Measurements from ENCODE around the gene CACHD1.

DNA sequence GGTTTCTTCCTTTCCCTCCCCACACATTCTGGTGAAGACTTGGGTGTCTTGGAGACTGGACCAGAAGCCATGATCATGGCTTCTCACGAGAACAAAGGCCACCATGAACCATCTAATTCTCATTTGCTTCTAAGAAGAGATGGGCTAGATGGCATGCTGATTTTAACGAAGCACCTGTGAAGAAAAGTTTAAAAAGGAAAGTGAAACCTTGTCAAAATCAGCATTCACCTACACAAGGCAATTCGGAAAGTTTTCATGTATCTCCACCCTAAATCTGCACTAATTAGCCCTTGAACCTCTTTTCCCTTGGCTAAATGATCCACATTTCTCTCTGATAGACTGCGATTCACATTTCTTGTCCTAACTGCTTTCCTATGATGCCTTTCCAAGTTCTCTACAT lies 160.7 kb downstream of the CACHD1 start:
- TF ChIP-seq POLR2A (IDR thresholded peaks at IDR 0.05): no peak
- TF ChIP-seq EP300 (IDR thresholded peaks at IDR 0.05): no peak
- TF ChIP-seq, protein P1, sequence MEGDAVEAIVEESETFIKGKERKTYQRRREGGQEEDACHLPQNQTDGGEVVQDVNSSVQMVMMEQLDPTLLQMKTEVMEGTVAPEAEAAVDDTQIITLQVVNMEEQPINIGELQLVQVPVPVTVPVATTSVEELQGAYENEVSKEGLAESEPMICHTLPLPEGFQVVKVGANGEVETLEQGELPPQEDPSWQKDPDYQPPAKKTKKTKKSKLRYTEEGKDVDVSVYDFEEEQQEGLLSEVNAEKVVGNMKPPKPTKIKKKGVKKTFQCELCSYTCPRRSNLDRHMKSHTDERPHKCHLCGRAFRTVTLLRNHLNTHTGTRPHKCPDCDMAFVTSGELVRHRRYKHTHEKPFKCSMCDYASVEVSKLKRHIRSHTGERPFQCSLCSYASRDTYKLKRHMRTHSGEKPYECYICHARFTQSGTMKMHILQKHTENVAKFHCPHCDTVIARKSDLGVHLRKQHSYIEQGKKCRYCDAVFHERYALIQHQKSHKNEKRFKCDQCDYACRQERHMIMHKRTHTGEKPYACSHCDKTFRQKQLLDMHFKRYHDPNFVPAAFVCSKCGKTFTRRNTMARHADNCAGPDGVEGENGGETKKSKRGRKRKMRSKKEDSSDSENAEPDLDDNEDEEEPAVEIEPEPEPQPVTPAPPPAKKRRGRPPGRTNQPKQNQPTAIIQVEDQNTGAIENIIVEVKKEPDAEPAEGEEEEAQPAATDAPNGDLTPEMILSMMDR (IDR thresholded peaks at IDR 0.05): no peak
- no peak for TF ChIP-seq POLR2AphosphoS5 (IDR thresholded peaks at IDR 0.05)
